K562 (cell line): ENCODE measurements around the gene NLRP10. TPM values are rescaled to one million over a fixed set of nuclear protein-coding genes. Genes with fewer than 3 reads are reported as not detected.
"Not testable (repeated sequence)": the region's sequence is repeated elsewhere in the genome, so short reads cannot be mapped to it uniquely, and the experiment has no call there.

Experiments used
- ATAC-seq: fragments of 200-7000 bp; cut with Tn5 transposase; 3 replicates; pipeline ENCODE4 v1.9.1; 2020; ENCODE audit warnings: moderate library complexity
- BruUV-seq: library from RNA; stranded (reverse); fragments of 400-500 nt; replicated peaks from 2 replicates; lab custom pipeline; 2021; lab: Mats Ljungman, UMichigan
- CTCF ChIA-PET: fragments of 300-600 bp; formaldehyde crosslinking; extraction: SDS; loops from one replicate; lab custom pipeline; 2021; ENCODE audit warnings: low intra/inter-chr PET ratio; lab: Yijun Ruan, JAX
- POLR2A ChIA-PET: fragments of 300-600, 350-650 bp; sonication (Branson Sonifier 250); formaldehyde crosslinking; extraction: SDS; loops from one replicate; lab custom pipeline; 2021; ENCODE audit warnings: antibody characterized with exemption, inconsistent platforms; lab: Yijun Ruan, JAX
- DNase-seq, 4 experiments: peaks; one replicate each; pipeline versions ENCODE4 v3.0.0 to v3.0.0-alpha.2; 2011 to 2018; ENCODE audit warnings: low spot score in 3 of 4, mixed read lengths in 3 of 4; ENCODE audit errors: extremely low read depth in 1 of 4
- FAIRE-seq: peaks from 2 replicates; lab custom pipeline; 2011; peaks lifted over from hg19 to GRCh38; lab: Jason Lieb, UNC
- H2AFZ ChIP-seq: 2 replicates; pipeline ENCODE4 v1.6.0; 2011; ENCODE audit warnings: low read depth, low read length, control low read depth, inconsistent platforms
- H3K27ac ChIP-seq: fragments of 200-600 bp; 3 replicates; pipeline ENCODE4 v1.8.0; 2011; ENCODE audit warnings: low read depth, mild to moderate bottlenecking, control low read depth, inconsistent platforms, low read length, moderate library complexity, mixed read lengths; ENCODE audit errors: extremely low read depth
- H3K27me3 ChIP-seq, 2 experiments: fragments of 300-600 bp in 1 of 2; 2 replicates in 1 of 2; 3 replicates in 1 of 2; pipeline versions ENCODE4 v1.6.0 to v1.8.0; 2011; ENCODE audit warnings: inconsistent platforms in 2 of 2, low read length in 2 of 2, mild to moderate bottlenecking in 1 of 2, mixed read lengths in 1 of 2, moderate library complexity in 1 of 2; ENCODE audit not compliant: control insufficient read depth in 2 of 2, insufficient read depth in 2 of 2
- H3K36me3 ChIP-seq: fragments of 300-600 bp; 3 replicates; pipeline ENCODE4 v1.8.0; 2011; ENCODE audit warnings: mild to moderate bottlenecking, low read length, inconsistent platforms; ENCODE audit not compliant: control insufficient read depth, insufficient read depth
- H3K4me1 ChIP-seq, 2 experiments: fragments of 200-600 bp in 1 of 2; replicated peaks in 1 of 2; 2 replicates in 1 of 2; 3 replicates in 1 of 2; pipeline versions ENCODE4 v1.5.1 to v1.8.0; 2011; ENCODE audit warnings: inconsistent platforms in 2 of 2, low read length in 2 of 2, mild to moderate bottlenecking in 1 of 2, mixed read lengths in 1 of 2, moderate library complexity in 1 of 2; ENCODE audit not compliant: control insufficient read depth in 2 of 2, insufficient read depth in 2 of 2
- H3K4me2 ChIP-seq: 2 replicates; pipeline ENCODE4 v1.6.1; 2011; ENCODE audit warnings: low read length, control low read depth, inconsistent platforms, mixed read lengths; ENCODE audit not compliant: insufficient read depth
- H3K4me3 ChIP-seq: fragments of 200-600 bp; sonication (generic), shearing (Covaris generic); 2 replicates; pipeline ENCODE4 v1.5.1; 2016; ENCODE audit warnings: control low read depth, inconsistent platforms
- H3K79me2 ChIP-seq: fragments of 200-600 bp; 3 replicates; pipeline ENCODE4 v1.8.0; 2011; ENCODE audit warnings: low read length, inconsistent platforms; ENCODE audit not compliant: control insufficient read depth, insufficient read depth
- H3K9ac ChIP-seq, 2 experiments: 2 replicates each; pipeline versions ENCODE4 v1.6.0 to v1.6.1; 2011; ENCODE audit warnings: low read depth in 2 of 2, low read length in 2 of 2, control low read depth in 1 of 2, inconsistent platforms in 1 of 2, mild to moderate bottlenecking in 1 of 2, mixed read lengths in 1 of 2; ENCODE audit not compliant: insufficient read depth in 1 of 2
- H3K9me1 ChIP-seq: one replicate; pipeline ENCODE4 v1.6.0; 2011; ENCODE audit warnings: inconsistent platforms, mild to moderate bottlenecking, low read length, moderate library complexity; ENCODE audit not compliant: control insufficient read depth, insufficient read depth
- H3K9me3 ChIP-seq: replicated peaks from 2 replicates; pipeline ENCODE4 v1.5.1; 2011; ENCODE audit warnings: low read depth, low read length, inconsistent platforms; ENCODE audit not compliant: control insufficient read depth, insufficient read depth
- H4K20me1 ChIP-seq: replicated peaks from 2 replicates; pipeline ENCODE4 v1.6.1; 2011; ENCODE audit warnings: low read length, inconsistent platforms, mixed read lengths; ENCODE audit not compliant: control insufficient read depth, insufficient read depth
- PHF8 ChIP-seq: fragments of 200-600 bp; sonication (generic); IDR thresholded peaks from 2 replicates; pipeline ENCODE4 v1.6.1; 2012; ENCODE audit warnings: mixed run types, mild to moderate bottlenecking, inconsistent platforms, low read length, moderate library complexity, borderline replicate concordance
- POLR2A ChIP-seq: fragments of 450-650 bp; conservative IDR thresholded peaks from 2 replicates; pipeline ENCODE4 v1.6.1; 2016
- RBBP5 ChIP-seq: fragments of 200-600 bp; sonication (generic); IDR thresholded peaks from 2 replicates; pipeline ENCODE4 v1.6.1; 2012; ENCODE audit warnings: borderline replicate concordance, mild to moderate bottlenecking, low read length, control low read depth, inconsistent platforms; ENCODE audit not compliant: insufficient read depth, poor library complexity, severe bottlenecking
- RBFOX2 ChIP-seq: fragments of 200-400 bp; formaldehyde crosslinking; IDR thresholded peaks from 2 replicates; pipeline ENCODE4 v1.6.1; 2017; ENCODE audit warnings: low read depth, mild to moderate bottlenecking, low read length, moderate library complexity
- SAP30 ChIP-seq: fragments of 200-600 bp; sonication (generic); IDR thresholded peaks from 2 replicates; pipeline ENCODE4 v1.6.1; 2012; ENCODE audit warnings: borderline replicate concordance, low read depth, mild to moderate bottlenecking, moderate library complexity, low read length, control low read depth, inconsistent platforms; ENCODE audit not compliant: insufficient read depth, poor library complexity, severe bottlenecking
- SUPT5H ChIP-seq: fragments of 450-650 bp; IDR thresholded peaks from 2 replicates; pipeline ENCODE4 v1.6.1; 2016
- WGBS: fragments of 100-300 bp; shearing (Covaris generic); methylation state at CpG from one replicate; pipeline ENCODE4 v1.1.6; 2016; ENCODE audit warnings: low coverage, mixed read lengths; ENCODE audit not compliant: insufficient coverage; ENCODE audit errors: missing lambda C conversion rate; 5-methylcytosine and 5-hydroxymethylcytosine counted together
- in situ Hi-C: fragments of 300-500 bp; cut with MboI; formaldehyde crosslinking; loops from 4 replicates; pipeline ENCODE4 v1.15.0; 2018; ENCODE audit warnings: inconsistent platforms, mixed read lengths
- intact Hi-C: fragments of 100-400 bp; cut with micrococcal nuclease; formaldehyde crosslinking; loops from 2 replicates; pipeline ENCODE4 v1.14.2; 2022
- polyA plus RNA-seq, 8 experiments: library from polyadenylated mRNA; depleted of rRNA in 4 of 8; stranded (reverse) in 5 of 8; unstranded in 3 of 8; fragments of >200 nt; fragmentation: Nextera tagmentation in 2 of 8; fragmentation: Illumina TruSeq in 1 of 8; extraction: Ambion mirVana in 2 of 8; extraction: Trizol in 1 of 8; gene quantifications; 2 replicates each; pipeline versions ENCODE4 v1.2.1 to v1.2.3, GENCODE V29; 2011 to 2014; ENCODE audit warnings: inconsistent platforms in 1 of 8, missing spikeins in 1 of 8
- total RNA-seq, 7 experiments: library from RNA; depleted of rRNA in 6 of 7; stranded (reverse); fragments of >200 nt in 6 of 7; fragmentation: Illumina TruSeq in 2 of 7; extraction: Trizol in 2 of 7; gene quantifications; 2 replicates each; pipeline versions ENCODE4 v1.2.1 to v1.2.3, GENCODE V29; 2011 to 2021; ENCODE audit warnings: low replicate concordance in 1 of 7
- TF ChIP-seq, protein P1 (sequence below), 3 experiments: fragments of 200-800 bp in 1 of 3; fragments of 250-450 bp in 1 of 3; fragments of 450-650 bp in 1 of 3; sonication (Bioruptor Pico) in 1 of 3; sonication (Bioruptor generic) in 1 of 3; formaldehyde crosslinking in 1 of 3; IDR thresholded peaks; 2 replicates each; pipeline versions ENCODE4 v1.6.1 to v1.8.0; 2016 to 2022; ENCODE audit warnings: mild to moderate bottlenecking in 2 of 3, missing genetic modification characterization in 2 of 3, missing compliant biosample characterization in 1 of 3, moderate library complexity in 1 of 3

NLRP10 gene
- total and polyA plus RNA-seq, 9 of the 15 experiments (the other 6 are each of a cell fraction or from before 2014, with no cell fraction given): 0.04 to 0.14 (median 0.09) TPM; not detected in 6

GRCh38 chr11:7987560-7987883, 22.3 kb upstream of the NLRP10 start:
- FAIRE-seq, H2AFZ ChIP-seq, in situ Hi-C loops, H3K27me3 ChIP-seq, H4K20me1 ChIP-seq, H3K9me1 ChIP-seq, BruUV-seq, H3K9me3 ChIP-seq: not testable (repeated sequence)
- CTCF ChIA-PET: interaction anchor here (0.7 to 1.9 kb wide), 2 partner anchors 95 to 889 kb away, joined by 3 to 8 read pairs; no protein-coding TSS in a partner anchor
- peak overlapping the region; percentile 86 for H3K4me2 ChIP-seq
- POLR2A ChIA-PET: interaction anchor here (0.8 to 1.0 kb wide), 4 partner anchors 9 to 82 kb away, joined by 3 to 7 read pairs (median 3); no protein-coding TSS in a partner anchor
- peaks cover 43% of the 10 kb centered on the region for H3K36me3 ChIP-seq
- H3K4me1 ChIP-seq: peaks cover 0 to 10% of the 10 kb centered on the region in 2 experiments; a peak in 3 of 5 replicates
- peak overlapping the region; percentile 74 to 90 for H3K9ac ChIP-seq
- intact Hi-C loops: loop anchor here (1.0 kb wide), 1 partner anchor 95 kb away; no protein-coding TSS in a partner anchor
- H3K4me3 ChIP-seq: peak overlapping the region; percentile 53
- TF ChIP-seq, protein P1, sequence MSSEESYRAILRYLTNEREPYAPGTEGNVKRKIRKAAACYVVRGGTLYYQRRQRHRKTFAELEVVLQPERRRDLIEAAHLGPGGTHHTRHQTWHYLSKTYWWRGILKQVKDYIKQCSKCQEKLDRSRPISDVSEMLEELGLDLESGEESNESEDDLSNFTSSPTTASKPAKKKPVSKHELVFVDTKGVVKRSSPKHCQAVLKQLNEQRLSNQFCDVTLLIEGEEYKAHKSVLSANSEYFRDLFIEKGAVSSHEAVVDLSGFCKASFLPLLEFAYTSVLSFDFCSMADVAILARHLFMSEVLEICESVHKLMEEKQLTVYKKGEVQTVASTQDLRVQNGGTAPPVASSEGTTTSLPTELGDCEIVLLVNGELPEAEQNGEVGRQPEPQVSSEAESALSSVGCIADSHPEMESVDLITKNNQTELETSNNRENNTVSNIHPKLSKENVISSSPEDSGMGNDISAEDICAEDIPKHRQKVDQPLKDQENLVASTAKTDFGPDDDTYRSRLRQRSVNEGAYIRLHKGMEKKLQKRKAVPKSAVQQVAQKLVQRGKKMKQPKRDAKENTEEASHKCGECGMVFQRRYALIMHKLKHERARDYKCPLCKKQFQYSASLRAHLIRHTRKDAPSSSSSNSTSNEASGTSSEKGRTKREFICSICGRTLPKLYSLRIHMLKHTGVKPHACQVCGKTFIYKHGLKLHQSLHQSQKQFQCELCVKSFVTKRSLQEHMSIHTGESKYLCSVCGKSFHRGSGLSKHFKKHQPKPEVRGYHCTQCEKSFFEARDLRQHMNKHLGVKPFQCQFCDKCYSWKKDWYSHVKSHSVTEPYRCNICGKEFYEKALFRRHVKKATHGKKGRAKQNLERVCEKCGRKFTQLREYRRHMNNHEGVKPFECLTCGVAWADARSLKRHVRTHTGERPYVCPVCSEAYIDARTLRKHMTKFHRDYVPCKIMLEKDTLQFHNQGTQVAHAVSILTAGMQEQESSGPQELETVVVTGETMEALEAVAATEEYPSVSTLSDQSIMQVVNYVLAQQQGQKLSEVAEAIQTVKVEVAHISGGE (CRISPR knock-in tag; IDR thresholded peaks at IDR 0.05): peak in 1 of 3 experiments; percentile 87; a peak in 1 of 6 replicates
- peak; percentile 63 for TF ChIP-seq SAP30
- TF ChIP-seq PHF8: peak; percentile 4; the same call in 1 of the 2 replicates
- TF ChIP-seq SUPT5H: 0 out of 2 replicates have a peak, but pooled peaks have one; percentile 16
- TF ChIP-seq POLR2A: peak; percentile 7; the same call in 1 of the 2 replicates
- TF ChIP-seq RBBP5: peak; percentile 4
- peak; percentile 69 for TF ChIP-seq RBFOX2
- TF ChIP-seq, all 486 proteins: peak for 7; not testable (repeated sequence) for 479
- peak in 2 of 4 experiments; percentile 9 to 12 for DNase-seq
- ATAC-seq: peak; percentile 56
- Histone ChIP-seq H3K27ac (peak overlapping the region; percentile 64), H3K79me2 (peaks cover 39% of the 10 kb centered on the region)
- WGBS: 0% methylated on average over 2 of the region's 13 CpGs
